ENCODE measurements around the gene NKPD1.

NKPD1 gene

DNA sequence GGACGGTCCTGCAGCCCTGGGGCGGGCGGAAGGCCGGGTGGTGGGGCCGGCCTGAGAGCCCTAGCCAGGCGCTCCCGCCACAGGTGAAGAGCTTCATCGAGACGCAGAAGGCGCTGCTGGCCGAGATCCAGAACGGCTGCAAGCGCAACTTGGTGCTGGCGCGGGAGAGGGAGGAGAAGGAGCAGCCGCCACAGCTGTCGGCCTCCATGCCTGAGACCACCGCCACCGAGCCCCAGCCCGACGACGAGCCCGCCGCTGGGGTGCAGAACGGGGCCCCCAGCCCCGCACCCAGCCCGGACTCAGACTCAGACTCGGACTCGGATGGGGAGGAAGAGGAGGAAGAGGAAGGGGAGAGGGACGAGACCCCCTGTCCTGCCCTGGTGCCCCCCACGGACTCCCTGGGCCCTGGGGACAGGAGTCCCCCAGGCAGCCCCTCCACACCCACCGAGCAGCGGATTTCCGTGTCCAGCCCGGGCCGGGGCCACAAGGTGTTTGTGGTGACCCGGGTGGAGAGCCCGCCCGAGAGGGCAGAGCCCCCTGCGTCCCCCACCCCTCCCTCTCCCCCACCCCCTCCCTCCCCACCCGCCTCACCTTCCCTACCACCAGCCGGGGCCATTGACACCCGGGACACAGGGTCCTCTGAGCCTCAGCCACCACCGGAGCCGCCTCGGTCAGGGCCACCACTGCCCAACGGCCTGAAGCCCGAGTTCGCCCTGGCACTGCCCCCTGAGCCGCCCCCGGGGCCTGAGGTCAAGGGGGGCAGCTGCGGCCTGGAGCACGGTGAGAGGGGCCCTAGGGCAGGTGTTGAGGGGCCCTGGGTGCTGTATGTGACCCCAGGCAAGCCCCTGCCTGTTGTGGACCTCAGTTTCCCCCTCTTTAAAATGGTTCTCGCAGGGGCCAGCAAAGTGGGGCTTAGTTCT is 15.3 kb downstream of the NKPD1 start:
- no peak overlapping the region for H3K4me2 ChIP-seq (ENCODE audit: low read length)
- no peaks in the 10 kb centered on the region for H3K9me3 ChIP-seq (ENCODE audit: control insufficient read depth, low read length)
- H3K4me3 ChIP-seq (ENCODE audit: low read depth, low read length): no peak overlapping the region
- H3K9ac ChIP-seq: no peak overlapping the region
- H3K4me1 ChIP-seq: no peaks in the 10 kb centered on the region
- H2AFZ ChIP-seq: no peak overlapping the region
- no peaks in the 10 kb centered on the region for H3K36me3 ChIP-seq (ENCODE audit: control insufficient read depth, insufficient read depth, low read length)
- H3K27me3 ChIP-seq (ENCODE audit: control insufficient read depth, insufficient read depth, low read length): no peaks in the 10 kb centered on the region
- no peak overlapping the region for H3K27ac ChIP-seq
- no peak for TF ChIP-seq CTCF (IDR thresholded peaks at IDR 0.05)
- peaks cover 29% of the 10 kb centered on the region for H3K79me2 ChIP-seq

DNA sequence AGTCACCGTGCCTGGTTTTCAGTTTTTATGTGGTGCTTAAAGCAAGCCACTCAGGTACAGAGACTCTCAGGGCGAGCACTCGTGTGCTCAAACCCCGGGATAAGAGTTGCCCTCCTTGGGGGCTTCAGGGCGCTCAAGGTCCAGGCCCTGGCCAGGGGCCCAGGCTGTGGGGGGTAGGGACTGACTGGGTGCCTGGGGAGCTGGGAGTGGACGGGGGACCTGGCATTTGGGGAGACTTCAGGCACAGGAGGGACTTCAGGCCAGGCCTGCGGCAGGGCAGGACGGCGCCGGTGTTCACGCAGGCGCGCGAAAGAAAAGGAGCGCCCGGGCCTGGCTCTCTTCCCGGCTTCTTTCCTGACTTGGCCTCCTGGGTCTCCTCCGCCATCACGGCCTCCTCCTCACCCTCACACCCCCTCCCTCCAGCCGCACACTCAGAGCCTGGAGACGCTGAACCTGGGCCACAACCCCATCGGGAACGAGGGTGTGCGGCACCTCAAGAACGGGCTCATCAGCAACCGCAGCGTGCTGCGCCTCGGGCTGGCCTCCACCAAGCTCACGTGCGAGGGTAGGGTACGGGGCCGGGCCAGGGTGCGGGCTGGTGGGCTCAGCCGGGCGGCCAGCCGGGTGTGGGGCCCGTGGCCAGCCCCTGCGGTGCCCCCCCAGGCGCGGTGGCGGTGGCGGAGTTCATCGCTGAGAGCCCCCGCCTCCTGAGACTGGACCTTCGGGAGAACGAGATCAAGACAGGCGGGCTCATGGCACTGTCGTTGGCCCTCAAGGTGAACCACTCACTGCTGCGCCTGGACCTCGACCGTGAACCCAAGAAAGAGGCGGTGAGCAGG is 16.1 kb downstream of the NKPD1 start:
- Histone ChIP-seq H3K9me3 (ENCODE audit: control insufficient read depth, low read length) (no peaks in the 10 kb centered on the region), H3K4me3 (ENCODE audit: low read depth, low read length) (no peak overlapping the region), H3K4me2 (ENCODE audit: low read length) (no peak overlapping the region), H3K79me2 (peaks cover 35% of the 10 kb centered on the region), H3K27me3 (ENCODE audit: control insufficient read depth, insufficient read depth, low read length) (no peaks in the 10 kb centered on the region), H3K36me3 (ENCODE audit: control insufficient read depth, insufficient read depth, low read length) (no peaks in the 10 kb centered on the region), H3K27ac (no peak overlapping the region), H3K9ac (no peak overlapping the region), H2AFZ (no peak overlapping the region), H3K4me1 (no peaks in the 10 kb centered on the region)
- no peak for TF ChIP-seq CTCF (IDR thresholded peaks at IDR 0.05)

DNA sequence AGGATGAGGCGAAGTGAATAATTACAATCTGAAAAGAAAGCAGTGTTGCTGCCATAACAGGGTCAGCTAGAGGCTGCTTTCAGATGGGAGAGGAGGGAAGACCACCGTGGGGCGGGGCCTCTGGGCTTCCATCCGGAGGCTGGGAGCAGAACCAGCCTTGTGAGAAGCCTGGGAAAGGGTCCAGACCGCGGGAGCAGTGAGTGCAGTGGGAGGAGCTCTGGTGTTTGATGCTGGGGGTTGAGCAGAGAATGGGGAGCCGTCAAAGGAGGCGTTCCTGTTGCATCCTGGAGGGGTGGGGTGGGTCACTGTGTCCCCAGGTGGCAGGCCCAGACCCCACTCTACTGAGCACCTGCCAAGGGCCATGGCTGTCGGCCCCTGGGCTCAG is 18.1 kb downstream of the NKPD1 start:
- no peaks in the 10 kb centered on the region for H3K36me3 ChIP-seq (ENCODE audit: control insufficient read depth, insufficient read depth, low read length)

DNA sequence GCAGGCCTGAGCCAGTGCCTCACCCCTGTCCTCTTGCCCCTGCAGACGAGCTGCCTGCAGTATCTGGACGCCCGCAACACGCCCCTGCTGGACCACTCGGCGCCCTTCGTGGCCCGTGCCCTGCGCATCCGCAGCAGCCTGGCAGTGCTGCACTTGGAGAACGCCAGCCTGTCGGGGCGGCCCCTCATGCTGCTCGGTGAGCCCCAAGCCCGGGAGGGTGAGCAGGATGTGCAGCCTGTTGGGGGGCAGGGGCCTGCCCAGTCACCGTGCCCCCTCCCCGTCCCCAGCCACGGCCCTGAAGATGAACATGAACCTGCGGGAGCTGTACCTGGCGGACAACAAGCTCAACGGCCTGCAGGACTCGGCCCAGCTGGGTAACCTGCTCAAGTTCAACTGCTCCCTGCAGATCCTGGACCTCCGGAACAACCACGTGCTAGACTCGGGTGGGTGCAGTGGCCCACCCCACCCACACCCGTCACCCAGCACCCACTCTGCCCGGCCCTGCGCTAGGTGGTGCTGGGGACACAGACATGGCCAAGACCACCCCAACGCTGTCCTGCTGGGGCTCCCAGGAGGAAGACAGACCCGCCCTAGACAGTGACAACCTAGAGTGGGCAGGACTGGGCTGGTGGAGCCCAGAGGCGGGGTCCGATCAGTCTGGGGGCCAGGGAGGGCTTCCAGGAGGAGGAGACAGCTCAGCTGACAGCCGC is 18.6 kb downstream of the NKPD1 start:
- Histone ChIP-seq H3K27me3 (ENCODE audit: control insufficient read depth, insufficient read depth, low read length) (no peaks in the 10 kb centered on the region), H3K9me3 (ENCODE audit: control insufficient read depth, low read length) (no peaks in the 10 kb centered on the region), H3K4me3 (ENCODE audit: low read depth, low read length) (no peak overlapping the region), H3K27ac (no peak overlapping the region), H2AFZ (no peak overlapping the region), H3K79me2 (peaks cover 52% of the 10 kb centered on the region), H3K9ac (no peak overlapping the region), H3K4me1 (no peaks in the 10 kb centered on the region), H3K36me3 (ENCODE audit: control insufficient read depth, insufficient read depth, low read length) (no peaks in the 10 kb centered on the region), H3K4me2 (ENCODE audit: low read length) (no peak overlapping the region)
- no peak for TF ChIP-seq CTCF (IDR thresholded peaks at IDR 0.05)

More for the DNA sequence above, 18.1 kb downstream of the NKPD1 start:
- Histone ChIP-seq H3K27ac (no peak overlapping the region), H3K4me3 (ENCODE audit: low read depth, low read length) (no peak overlapping the region), H3K79me2 (peaks cover 47% of the 10 kb centered on the region), H3K9ac (no peak overlapping the region), H3K4me2 (ENCODE audit: low read length) (no peak overlapping the region), H3K27me3 (ENCODE audit: control insufficient read depth, insufficient read depth, low read length) (no peaks in the 10 kb centered on the region), H3K4me1 (no peaks in the 10 kb centered on the region), H2AFZ (no peak overlapping the region), H3K9me3 (ENCODE audit: control insufficient read depth, low read length) (no peaks in the 10 kb centered on the region)
- TF ChIP-seq CTCF (IDR thresholded peaks at IDR 0.05): no peak

Measured in parathyroid adenoma (tissue), 2 donors.